Hepatocyte (in vitro differentiated cells): ENCODE results near the gene NXPH4. TPM values are rescaled to one million over a fixed set of nuclear protein-coding genes. Genes with fewer than 3 reads are reported as not detected.

ENCODE experiments used
- DNase-seq: peaks from one replicate; pipeline ENCODE4 v3.0.0-alpha.2; 2016; ENCODE audit warnings: low spot score
- H2AFZ ChIP-seq: fragments of 200-600 bp; sonication (generic); 2 replicates; pipeline ENCODE4 v1.6.0; 2016; ENCODE audit warnings: antibody characterized with exemption, mild to moderate bottlenecking
- H3K27ac ChIP-seq: fragments of 200-600 bp; sonication (generic); 2 replicates; pipeline ENCODE4 v1.5.1; 2016; ENCODE audit warnings: mild to moderate bottlenecking
- H3K27me3 ChIP-seq: fragments of 200-600 bp; sonication (generic); 2 replicates; pipeline ENCODE4 v1.6.1; 2016
- H3K36me3 ChIP-seq: fragments of 200-600 bp; sonication (generic); replicated peaks from 2 replicates; pipeline ENCODE4 v1.5.1; 2016; ENCODE audit warnings: low read depth; ENCODE audit not compliant: insufficient read depth
- H3K4me1 ChIP-seq: fragments of 200-600 bp; sonication (generic); 2 replicates; pipeline ENCODE4 v1.5.1; 2016; ENCODE audit warnings: mild to moderate bottlenecking, moderate library complexity; ENCODE audit not compliant: insufficient read depth
- H3K4me2 ChIP-seq: fragments of 200-600 bp; sonication (generic); 2 replicates; pipeline ENCODE4 v1.6.0; 2016
- H3K4me3 ChIP-seq: fragments of 200-600 bp; sonication (generic); 2 replicates; pipeline ENCODE4 v1.5.1; 2016; ENCODE audit warnings: mild to moderate bottlenecking
- H3K79me2 ChIP-seq: fragments of 200-600 bp; sonication (generic); 2 replicates; pipeline ENCODE4 v1.6.0; 2017; ENCODE audit warnings: mild to moderate bottlenecking
- H3K9me2 ChIP-seq: fragments of 200-600 bp; sonication (generic); replicated peaks from 2 replicates; pipeline ENCODE4 v1.6.0; 2017; ENCODE audit warnings: mild to moderate bottlenecking; ENCODE audit not compliant: insufficient read depth
- H3K9me3 ChIP-seq: fragments of 200-600 bp; sonication (generic); 2 replicates; pipeline ENCODE4 v1.5.1; 2016; ENCODE audit warnings: low read depth, mild to moderate bottlenecking
- H4K20me1 ChIP-seq: fragments of 200-600 bp; sonication (generic); 2 replicates; pipeline ENCODE4 v1.6.0; 2016; ENCODE audit warnings: mild to moderate bottlenecking; ENCODE audit not compliant: insufficient read depth, poor library complexity, severe bottlenecking
- EZH2 ChIP-seq: fragments of 200-600 bp; sonication (generic); IDR thresholded peaks from 2 replicates; pipeline ENCODE4 v1.6.1; 2016; ENCODE audit warnings: antibody characterized with exemption, mild to moderate bottlenecking, borderline replicate concordance
- EZH2phosphoT487 ChIP-seq: fragments of 200-600 bp; sonication (generic); IDR thresholded peaks from one replicate; pipeline ENCODE4 v1.6.1; 2018; ENCODE audit warnings: antibody characterized with exemption, mild to moderate bottlenecking, low read depth, moderate library complexity; ENCODE audit not compliant: unreplicated experiment, severe bottlenecking
- WGBS: methylation state at CpG from one replicate; pipeline ENCODE4 v1.1.6; 2016; ENCODE audit warnings: low lambda C conversion rate; ENCODE audit errors: missing lambda C conversion rate; 5-methylcytosine and 5-hydroxymethylcytosine counted together
- polyA plus RNA-seq: library from polyadenylated mRNA; unstranded; fragments of >200 nt; fragmentation: Nextera tagmentation; extraction: Ambion mirVana; gene quantifications from 2 replicates; pipeline ENCODE4 v1.2.1, GENCODE V29; 2016
- total RNA-seq: library from RNA; depleted of rRNA; stranded (reverse); fragments of >200 nt; gene quantifications from 2 replicates; pipeline ENCODE4 v1.2.3, GENCODE V29; 2014
- TF ChIP-seq, protein P1 (sequence below): fragments of 200-600 bp; sonication (generic); IDR thresholded peaks from 2 replicates; pipeline ENCODE4 v1.5.1; 2016; ENCODE audit warnings: antibody characterized with exemption, mild to moderate bottlenecking; ENCODE audit not compliant: poor library complexity

Gene NXPH4
- total and polyA plus RNA-seq, 2 experiments from 2014 or later: 1.1 to 3.3 TPM

- Histone ChIP-seq H3K9me3 (no peaks in the 10 kb centered on the region), H2AFZ (no peak overlapping the region), H3K4me2 (peak overlapping the region; percentile 49), H4K20me1 (no peaks in the 10 kb centered on the region), H3K36me3 (no peaks in the 10 kb centered on the region), H3K27me3 (peaks cover 80% of the 10 kb centered on the region), H3K27ac (no peak overlapping the region), H3K4me1 (peaks cover 21% of the 10 kb centered on the region), H3K79me2 (no peaks in the 10 kb centered on the region), H3K4me3 (no peak overlapping the region), H3K9me2 (no peaks in the 10 kb centered on the region)
- TF ChIP-seq EZH2phosphoT487 (no peak), EZH2 (no peak)
- TF ChIP-seq, protein P1, sequence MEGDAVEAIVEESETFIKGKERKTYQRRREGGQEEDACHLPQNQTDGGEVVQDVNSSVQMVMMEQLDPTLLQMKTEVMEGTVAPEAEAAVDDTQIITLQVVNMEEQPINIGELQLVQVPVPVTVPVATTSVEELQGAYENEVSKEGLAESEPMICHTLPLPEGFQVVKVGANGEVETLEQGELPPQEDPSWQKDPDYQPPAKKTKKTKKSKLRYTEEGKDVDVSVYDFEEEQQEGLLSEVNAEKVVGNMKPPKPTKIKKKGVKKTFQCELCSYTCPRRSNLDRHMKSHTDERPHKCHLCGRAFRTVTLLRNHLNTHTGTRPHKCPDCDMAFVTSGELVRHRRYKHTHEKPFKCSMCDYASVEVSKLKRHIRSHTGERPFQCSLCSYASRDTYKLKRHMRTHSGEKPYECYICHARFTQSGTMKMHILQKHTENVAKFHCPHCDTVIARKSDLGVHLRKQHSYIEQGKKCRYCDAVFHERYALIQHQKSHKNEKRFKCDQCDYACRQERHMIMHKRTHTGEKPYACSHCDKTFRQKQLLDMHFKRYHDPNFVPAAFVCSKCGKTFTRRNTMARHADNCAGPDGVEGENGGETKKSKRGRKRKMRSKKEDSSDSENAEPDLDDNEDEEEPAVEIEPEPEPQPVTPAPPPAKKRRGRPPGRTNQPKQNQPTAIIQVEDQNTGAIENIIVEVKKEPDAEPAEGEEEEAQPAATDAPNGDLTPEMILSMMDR: peak; percentile 49
- WGBS: 12% methylated on average over 47 of the region's 61 CpGs
- peak; percentile 72 for DNase-seq
These were observed 8.5 kb downstream of the NXPH4 start for GRCh38 chr12:57224973-57225679.

GRCh38 chr12:57225680-57226210, 9.2 kb downstream of the NXPH4 start:
- 34% methylated on average over 15 of the region's 18 CpGs for WGBS
- Histone ChIP-seq H3K9me2 (no peaks in the 10 kb centered on the region), H3K4me3 (no peak overlapping the region), H3K9me3 (no peaks in the 10 kb centered on the region), H3K27me3 (peaks cover 75% of the 10 kb centered on the region), H3K4me2 (no peak overlapping the region), H3K4me1 (peaks cover 22% of the 10 kb centered on the region), H3K27ac (no peak overlapping the region), H3K79me2 (peaks cover 6% of the 10 kb centered on the region), H2AFZ (no peak overlapping the region), H4K20me1 (no peaks in the 10 kb centered on the region), H3K36me3 (no peaks in the 10 kb centered on the region)
- DNase-seq: no peak
- no peak for TF ChIP-seq EZH2phosphoT487
- no peak for TF ChIP-seq EZH2

GRCh38 chr12:57226588-57227314, 10.2 kb downstream of the NXPH4 start:
- Histone ChIP-seq H3K9me3 (no peaks in the 10 kb centered on the region), H3K4me2 (peak overlapping the region; percentile 73), H4K20me1 (peaks cover 5% of the 10 kb centered on the region), H3K9me2 (no peaks in the 10 kb centered on the region), H2AFZ (no peak overlapping the region), H3K27ac (no peak overlapping the region), H3K27me3 (peaks cover 65% of the 10 kb centered on the region), H3K36me3 (no peaks in the 10 kb centered on the region), H3K79me2 (peaks cover 16% of the 10 kb centered on the region), H3K4me1 (peaks cover 27% of the 10 kb centered on the region), H3K4me3 (no peak overlapping the region)
- TF ChIP-seq EZH2: peak; percentile 55
- TF ChIP-seq EZH2phosphoT487: no peak
- TF ChIP-seq, protein P1: no peak
- 8% methylated on average over 21 of the region's 35 CpGs for WGBS
- DNase-seq: no peak
